Activated CD4-positive, alpha-beta T cell treated with anti-CD3 and anti-CD28 coated beads for 36 hours (primary cell): Measurements from ENCODE around the gene CHTF18. TPM values are rescaled to one million over a fixed set of nuclear protein-coding genes. Genes with fewer than 3 reads are reported as not detected.

Source experiments
- ATAC-seq: fragments of 200-7000 bp; cut with Tn5 transposase; one replicate; pipeline ENCODE4 v1.10.0; 2021; ENCODE audit warnings: mild to moderate bottlenecking, moderate library complexity
- CTCF ChIA-PET: fragments of 350-600 bp; sonication (Branson Sonifier 250); formaldehyde crosslinking; loops from one replicate; lab custom pipeline; 2021; ENCODE audit warnings: antibody characterized with exemption; lab: Charles Lee
- POLR2A ChIA-PET: fragments of 350-600 bp; sonication (Branson Sonifier 250); formaldehyde crosslinking; loops from one replicate; lab custom pipeline; 2021; ENCODE audit warnings: antibody characterized with exemption, inconsistent platforms; lab: Charles Lee
- DNase-seq: peaks from one replicate; pipeline ENCODE4 v3.0.0-alpha.2; 2020
- H3K27ac Mint-ChIP-seq: one replicate; pipeline ENCODE4 v1.8.0; 2021; ENCODE audit warnings: mixed read lengths
- H3K27me3 Mint-ChIP-seq: one replicate; pipeline ENCODE4 v1.8.0; 2021; ENCODE audit warnings: mixed read lengths
- H3K36me3 Mint-ChIP-seq: one replicate; pipeline ENCODE4 v1.8.0; 2021; ENCODE audit warnings: low read depth, mixed read lengths
- H3K4me1 Mint-ChIP-seq: one replicate; pipeline ENCODE4 v1.8.0; 2021; ENCODE audit warnings: mixed read lengths
- H3K4me3 Mint-ChIP-seq: one replicate; pipeline ENCODE4 v1.8.0; 2021; ENCODE audit warnings: mild to moderate bottlenecking, moderate library complexity, mixed read lengths
- H3K9me3 Mint-ChIP-seq: one replicate; pipeline ENCODE4 v1.8.0; 2021; ENCODE audit warnings: low read depth, mixed read lengths
- intact Hi-C, 2 experiments: fragments of 100-400 bp; cut with DNase I in 1 of 2; cut with micrococcal nuclease in 1 of 2; formaldehyde crosslinking; loops; one replicate each; pipeline versions ENCODE4 v1.14.2 to v1.15.1; 2022 to 2024; cut with DNase I, micrococcal nuclease
- total RNA-seq, 2 experiments: library from RNA; stranded (reverse); gene quantifications; one replicate each; pipeline ENCODE4 v1.2.3, GENCODE V29; 2021

The CHTF18 gene
- total RNA-seq, 2 experiments from 2014 or later: 82.2 to 105 TPM

- peaks cover 7% of the 10 kb centered on the region for H3K27me3 Mint-ChIP-seq
- ChIA-PET CTCF (interaction anchor here (0.7 kb wide), 1 partner anchor 50 kb away, joined by 3 read pairs; no protein-coding TSS in a partner anchor), POLR2A (no interaction called here)
- H3K4me1 Mint-ChIP-seq: no peaks in the 10 kb centered on the region
- no peak within 1 kb of the TSS for H3K27ac Mint-ChIP-seq
- H3K9me3 Mint-ChIP-seq: peaks cover 4% of the 10 kb centered on the region
- intact Hi-C loops: no loop called here
- DNase-seq: no peak
- H3K4me3 Mint-ChIP-seq: no peak within 1 kb of the TSS
- ATAC-seq: no peak
- H3K36me3 Mint-ChIP-seq: no peaks in the 10 kb centered on the region
Measured at GRCh38 chr16:760545-761343, 27.7 kb upstream of the CHTF18 start, which contains the start of gene MSLN. Gene MSLN, plus strand, starts transcription at chr16:760734. Its CDS starts 1,947 bp downstream, at chr16:762681.

GRCh38 chr16:761625-762513 lies 26.6 kb upstream of the CHTF18 start:
- Mint-ChIP-seq H3K9me3 (no peaks in the 10 kb centered on the region), H3K27me3 (peaks cover 4% of the 10 kb centered on the region), H3K36me3 (no peaks in the 10 kb centered on the region), H3K4me3 (no peak overlapping the region), H3K4me1 (no peaks in the 10 kb centered on the region), H3K27ac (no peak overlapping the region)
- ChIA-PET POLR2A (no interaction called here), CTCF (no interaction called here)
- no peak for DNase-seq
- intact Hi-C loops: no loop called here
- no peak for ATAC-seq

- intact Hi-C loops: no loop called here
- Mint-ChIP-seq H3K36me3 (no peaks in the 10 kb centered on the region), H3K9me3 (no peaks in the 10 kb centered on the region), H3K4me1 (no peaks in the 10 kb centered on the region), H3K27me3 (peaks cover 2% of the 10 kb centered on the region), H3K27ac (no peak overlapping the region), H3K4me3 (no peak overlapping the region)
- ChIA-PET POLR2A (no interaction called here), CTCF (no interaction called here)
- DNase-seq (no peak), ATAC-seq (no peak)
Measured at GRCh38 chr16:762595-763268, 25.7 kb upstream of the CHTF18 start.

GRCh38 chr16:763369-764183 lies 24.8 kb upstream of the CHTF18 start:
- no peaks in the 10 kb centered on the region for H3K36me3 Mint-ChIP-seq
- intact Hi-C loops: no loop called here
- no peak overlapping the region for H3K4me3 Mint-ChIP-seq

GRCh38 chr16:764184-764750 lies 24.2 kb upstream of the CHTF18 start:
- CTCF ChIA-PET: no interaction called here
- Mint-ChIP-seq H3K36me3 (no peaks in the 10 kb centered on the region), H3K9me3 (no peaks in the 10 kb centered on the region), H3K4me1 (no peaks in the 10 kb centered on the region), H3K4me3 (no peak overlapping the region), H3K27ac (no peak overlapping the region), H3K27me3 (no peaks in the 10 kb centered on the region)
- no peak for ATAC-seq
- POLR2A ChIA-PET: no interaction called here
- no peak for DNase-seq
- intact Hi-C loops: no loop called here

More at GRCh38 chr16:763369-764183, 24.8 kb upstream of the CHTF18 start:
- ChIA-PET CTCF (no interaction called here), POLR2A (no interaction called here)
- no peak overlapping the region for H3K27ac Mint-ChIP-seq
- H3K4me1 Mint-ChIP-seq: no peaks in the 10 kb centered on the region
- DNase-seq (no peak), ATAC-seq (no peak)
- H3K27me3 Mint-ChIP-seq: no peaks in the 10 kb centered on the region
- no peaks in the 10 kb centered on the region for H3K9me3 Mint-ChIP-seq

GRCh38 chr16:764848-765487 lies 23.5 kb upstream of the CHTF18 start:
- Mint-ChIP-seq H3K36me3 (no peaks in the 10 kb centered on the region), H3K9me3 (no peaks in the 10 kb centered on the region), H3K4me3 (no peak overlapping the region), H3K27me3 (no peaks in the 10 kb centered on the region), H3K27ac (no peak overlapping the region), H3K4me1 (no peaks in the 10 kb centered on the region)
- ChIA-PET POLR2A (no interaction called here), CTCF (no interaction called here)
- no peak for DNase-seq
- intact Hi-C loops: no loop called here
- ATAC-seq: no peak

GRCh38 chr16:765488-765865 lies 22.9 kb upstream of the CHTF18 start:
- ATAC-seq: no peak
- no peaks in the 10 kb centered on the region for H3K27me3 Mint-ChIP-seq
- ChIA-PET POLR2A (no interaction called here), CTCF (interaction anchor here (0.6 kb wide), 1 partner anchor 16 kb away, joined by 4 read pairs; no protein-coding TSS in a partner anchor)
- intact Hi-C loops: no loop called here
- H3K9me3 Mint-ChIP-seq: no peaks in the 10 kb centered on the region
- DNase-seq: no peak
- H3K36me3 Mint-ChIP-seq: no peaks in the 10 kb centered on the region
- H3K27ac Mint-ChIP-seq: no peak overlapping the region
- H3K4me1 Mint-ChIP-seq: no peaks in the 10 kb centered on the region
- H3K4me3 Mint-ChIP-seq: no peak overlapping the region

GRCh38 chr16:766008-766819 lies 22.2 kb upstream of the CHTF18 start:
- H3K4me1 Mint-ChIP-seq: no peaks in the 10 kb centered on the region
- intact Hi-C loops: no loop called here
- no peaks in the 10 kb centered on the region for H3K9me3 Mint-ChIP-seq
- no peaks in the 10 kb centered on the region for H3K36me3 Mint-ChIP-seq
- no peak for ATAC-seq
- CTCF ChIA-PET: interaction anchor here (0.6 kb wide), 2 partner anchors 15 to 89 kb away, joined by 3 to 4 read pairs; no protein-coding TSS in a partner anchor
- POLR2A ChIA-PET: no interaction called here
- no peaks in the 10 kb centered on the region for H3K27me3 Mint-ChIP-seq
- no peak overlapping the region for H3K27ac Mint-ChIP-seq
- DNase-seq: no peak
- H3K4me3 Mint-ChIP-seq: no peak overlapping the region

GRCh38 chr16:766820-767640 lies 21.4 kb upstream of the CHTF18 start:
- intact Hi-C loops: no loop called here
- DNase-seq (no peak), ATAC-seq (no peak)
- no peaks in the 10 kb centered on the region for H3K27me3 Mint-ChIP-seq
- POLR2A ChIA-PET: no interaction called here
- H3K27ac Mint-ChIP-seq: no peak overlapping the region
- H3K9me3 Mint-ChIP-seq: no peaks in the 10 kb centered on the region
- H3K4me1 Mint-ChIP-seq: no peaks in the 10 kb centered on the region
- no peak overlapping the region for H3K4me3 Mint-ChIP-seq
- CTCF ChIA-PET: no interaction called here
- no peaks in the 10 kb centered on the region for H3K36me3 Mint-ChIP-seq
